A172 (cell line): ENCODE results near the gene ZNF763. TPM values are rescaled to one million over a fixed set of nuclear protein-coding genes. Genes with fewer than 3 reads are reported as not detected.
"Not testable (repeated sequence)": the region's sequence is repeated elsewhere in the genome, so short reads cannot be mapped to it uniquely, and the experiment has no call there.

Experiments used
- DNase-seq: peaks from one replicate; pipeline ENCODE4 v3.0.0-alpha.2; 2015; ENCODE audit warnings: low spot score
- total RNA-seq: library from RNA; depleted of rRNA; stranded (reverse); fragments of >200 nt; shearing (Covaris generic); gene quantifications from 2 replicates; pipeline ENCODE4 v1.2.3, GENCODE V29; 2014; rRNA removed

Gene ZNF763
- total RNA-seq, 1 experiment from 2014 or later, result 1.1 TPM

DNA sequence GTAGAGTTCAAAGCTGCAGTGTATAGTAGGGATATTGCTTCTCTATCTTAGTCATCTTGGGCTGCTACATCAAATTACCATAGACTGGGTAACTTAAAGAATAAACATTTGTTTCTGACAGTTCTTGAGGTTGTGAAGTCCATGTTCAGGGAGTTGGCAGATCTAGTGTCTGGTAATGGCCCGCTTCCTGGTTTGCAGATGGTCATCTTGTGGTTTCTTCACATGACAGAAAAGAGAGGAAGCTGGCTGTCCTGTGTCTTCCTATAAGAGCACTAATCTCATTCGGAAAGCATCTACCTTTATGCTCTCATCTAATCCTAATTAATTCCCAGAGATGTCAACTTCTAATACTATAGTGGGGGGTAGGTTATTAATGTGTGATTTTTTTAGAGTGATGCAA lies 6.2 kb downstream of the ZNF763 start:
- no peak for DNase-seq

DNA sequence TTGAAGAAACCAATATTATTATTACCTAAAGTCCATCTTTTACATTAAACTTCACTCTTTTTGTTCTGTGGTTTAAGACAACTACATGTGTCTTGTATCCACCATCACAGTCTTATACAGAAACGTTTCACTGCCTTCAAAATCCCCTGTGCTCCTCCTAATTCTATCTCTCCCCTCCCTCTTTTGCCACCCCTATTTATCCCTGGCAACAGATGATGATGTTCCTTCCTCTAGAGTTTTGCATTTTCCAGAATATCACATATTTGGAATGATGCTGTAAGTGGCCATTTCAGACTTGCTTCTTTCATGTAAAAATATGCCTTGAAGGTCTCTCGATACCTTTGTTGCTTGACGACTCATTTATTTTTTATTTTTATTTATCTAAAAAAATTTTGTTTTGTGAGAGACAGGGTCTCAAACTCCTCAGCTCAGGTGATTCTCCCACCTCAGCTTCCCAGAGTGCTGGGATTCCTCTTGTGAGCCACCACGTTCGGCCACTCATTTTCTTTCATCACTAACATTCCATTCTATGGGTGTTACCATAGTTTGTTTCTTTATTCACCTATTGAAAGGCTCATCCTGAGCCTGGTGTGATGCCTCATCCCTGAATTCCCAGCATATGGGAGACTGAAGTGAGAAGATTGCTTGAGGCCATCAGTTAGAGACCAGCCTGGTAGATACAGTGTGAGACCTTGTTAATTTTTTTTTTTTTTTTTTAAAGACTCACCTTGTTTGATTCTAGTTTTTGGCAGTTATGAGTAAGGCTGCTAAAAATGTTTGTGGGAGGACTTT lies 8.4 kb downstream of the ZNF763 start:
- DNase-seq, result no peak

DNA sequence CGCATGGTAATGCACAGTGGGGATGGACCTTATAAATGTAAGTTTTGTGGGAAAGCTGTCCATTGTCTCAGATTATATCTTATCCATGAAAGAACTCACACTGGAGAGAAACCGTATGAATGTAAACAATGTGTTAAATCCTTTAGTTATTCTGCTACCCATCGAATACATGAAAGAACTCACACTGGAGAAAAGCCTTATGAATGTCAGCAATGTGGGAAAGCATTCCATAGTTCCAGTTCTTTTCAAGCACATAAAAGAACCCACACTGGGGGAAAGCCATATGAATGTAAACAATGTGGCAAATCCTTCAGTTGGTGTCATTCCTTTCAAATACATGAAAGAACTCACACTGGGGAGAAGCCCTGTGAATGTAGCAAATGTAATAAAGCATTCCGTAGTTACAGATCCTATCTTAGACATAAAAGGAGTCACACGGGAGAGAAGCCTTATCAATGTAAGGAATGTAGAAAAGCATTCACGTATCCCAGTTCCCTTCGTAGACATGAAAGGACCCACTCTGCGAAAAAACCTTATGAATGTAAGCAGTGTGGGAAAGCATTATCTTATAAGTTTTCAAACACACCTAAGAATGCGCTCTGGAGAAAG lies 13.8 kb downstream of the ZNF763 start:
- DNase-seq, result no peak

DNA sequence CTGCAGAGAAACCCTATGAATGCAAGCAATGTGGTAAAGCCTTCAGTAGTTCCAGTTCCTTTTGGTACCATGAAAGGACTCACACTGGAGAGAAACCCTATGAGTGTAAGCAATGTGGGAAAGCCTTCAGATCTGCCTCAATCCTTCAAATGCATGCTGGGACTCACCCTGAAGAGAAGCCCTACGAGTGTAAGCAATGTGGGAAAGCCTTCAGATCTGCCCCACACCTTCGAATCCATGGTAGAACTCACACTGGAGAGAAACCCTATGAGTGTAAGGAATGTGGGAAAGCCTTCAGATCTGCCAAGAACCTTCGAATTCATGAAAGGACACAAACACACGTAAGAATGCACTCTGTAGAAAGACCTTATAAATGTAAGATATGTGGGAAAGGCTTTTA lies 14.7 kb downstream of the ZNF763 start:
- DNase-seq, result no peak

DNA sequence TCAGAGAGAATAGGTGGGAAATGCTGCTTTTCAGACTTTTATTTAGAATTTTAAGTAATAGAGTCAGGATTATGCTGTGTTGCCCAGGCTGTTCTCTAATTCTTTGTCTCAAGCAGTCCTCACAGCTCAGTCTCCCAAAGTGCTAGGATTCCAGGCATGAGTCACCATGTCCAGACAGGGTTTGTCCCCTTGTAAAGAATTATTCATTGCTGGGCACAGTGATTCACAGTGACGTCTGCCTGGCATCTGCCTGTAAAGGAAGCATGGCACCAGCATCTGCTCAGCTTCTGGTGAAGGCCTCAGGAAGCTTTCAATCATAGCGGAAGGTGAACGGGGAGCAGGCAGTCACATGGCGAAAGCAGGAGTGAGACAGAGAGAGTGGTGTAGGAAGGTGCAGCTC lies 17.7 kb downstream of the ZNF763 start:
- DNase-seq, result peak; percentile 35

DNA sequence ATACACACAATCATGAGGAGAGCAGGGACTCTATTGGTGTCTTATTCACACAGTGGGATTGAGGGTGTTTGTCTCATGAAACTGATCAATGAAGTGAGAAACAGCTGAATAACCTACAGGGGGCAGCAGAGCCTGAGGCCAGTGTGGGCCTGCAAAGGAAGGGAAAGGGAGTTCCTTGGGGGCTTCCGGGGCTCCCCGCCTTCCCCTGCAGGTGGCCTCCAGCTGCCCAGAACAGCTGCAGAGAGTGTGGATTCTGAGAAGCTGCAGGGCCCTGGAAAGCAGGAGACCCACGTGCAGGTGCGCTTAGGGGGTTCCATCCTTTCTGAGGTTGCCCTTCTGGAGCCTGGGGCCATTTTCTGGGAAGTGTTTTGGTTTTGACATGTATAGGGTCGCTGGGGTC lies 20.1 kb downstream of the ZNF763 start:
- no peak for DNase-seq

DNA sequence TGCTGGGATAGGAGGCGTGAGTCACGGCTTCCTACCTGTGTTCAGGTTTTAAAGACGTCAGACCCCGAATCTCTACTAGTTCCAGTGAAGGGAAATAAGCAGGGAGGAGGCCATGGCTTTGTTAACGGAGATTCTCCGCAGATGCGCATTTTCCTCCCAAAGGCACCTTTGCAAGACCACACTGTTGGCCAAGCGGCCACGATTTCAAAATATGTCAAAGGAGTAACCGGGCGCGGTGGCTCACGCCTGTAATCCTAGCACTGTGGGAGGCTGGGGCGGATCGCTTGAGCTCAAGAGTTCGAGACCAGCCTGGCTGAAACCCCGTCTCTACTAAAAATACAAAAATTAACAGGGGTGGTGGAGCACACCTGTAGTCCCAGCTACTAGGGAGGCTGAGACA lies 21.9 kb downstream of the ZNF763 start:
- DNase-seq, result no peak

DNA sequence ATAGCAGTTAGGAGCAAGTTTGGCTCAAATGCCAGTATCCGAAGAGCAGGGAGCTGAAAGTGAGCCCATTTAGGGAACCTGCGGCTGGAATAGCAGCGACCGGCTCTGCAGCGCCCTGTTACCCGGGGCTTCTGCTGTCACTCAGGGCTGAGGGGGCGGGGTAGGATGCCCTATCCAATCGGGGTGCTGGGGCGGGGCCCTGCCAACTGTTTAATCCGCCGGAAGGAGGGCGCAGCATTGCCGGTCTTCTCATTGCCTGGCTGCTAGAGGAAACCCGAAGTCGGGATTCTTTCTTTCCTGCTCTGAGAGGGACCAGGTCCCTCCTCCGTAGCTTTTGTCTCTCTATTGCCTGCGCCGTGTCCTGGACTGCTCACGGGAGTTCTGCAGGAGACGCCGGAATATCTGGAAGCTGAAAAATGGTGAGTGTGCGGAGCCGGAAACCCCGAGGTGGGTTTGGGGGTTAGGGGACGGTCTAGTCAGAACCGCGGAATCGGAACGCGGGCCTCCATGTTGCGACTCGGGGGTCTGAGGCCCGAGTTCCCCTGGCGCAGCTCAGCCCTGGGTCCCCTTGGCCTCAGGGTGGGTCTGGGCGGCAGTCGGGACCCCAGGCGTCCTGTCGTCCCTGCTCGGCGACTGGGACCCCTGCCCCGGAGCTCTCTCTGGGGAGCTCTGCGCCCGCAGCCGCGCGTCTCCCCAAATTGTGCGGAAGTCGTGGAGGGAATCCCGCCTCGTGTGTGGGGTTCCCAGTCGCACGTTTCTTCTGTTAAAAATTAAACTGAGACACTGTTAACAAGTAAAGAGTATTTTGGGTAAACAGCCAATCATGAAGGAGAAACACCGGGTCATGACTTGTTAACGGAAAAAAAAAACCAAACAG lies 22.8 kb downstream of the ZNF763 start:
- DNase-seq, result peak; percentile 97

DNA sequence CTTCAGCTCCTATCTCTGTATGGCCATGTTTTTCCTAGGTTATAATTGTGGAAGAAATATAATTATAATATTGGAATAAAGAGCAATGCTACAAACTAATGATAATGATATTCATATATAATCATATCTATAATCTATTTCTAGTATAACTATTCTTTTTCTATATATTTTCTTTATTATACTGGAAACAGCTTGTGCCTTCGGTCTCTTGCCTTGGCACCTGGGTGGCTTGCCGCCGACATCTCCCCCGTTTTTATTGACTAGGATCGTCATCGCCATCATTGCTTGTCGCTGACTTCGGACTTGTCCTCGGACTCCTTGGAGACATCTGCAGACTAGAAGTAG lies 24.2 kb downstream of the ZNF763 start:
- no peak for DNase-seq

DNA sequence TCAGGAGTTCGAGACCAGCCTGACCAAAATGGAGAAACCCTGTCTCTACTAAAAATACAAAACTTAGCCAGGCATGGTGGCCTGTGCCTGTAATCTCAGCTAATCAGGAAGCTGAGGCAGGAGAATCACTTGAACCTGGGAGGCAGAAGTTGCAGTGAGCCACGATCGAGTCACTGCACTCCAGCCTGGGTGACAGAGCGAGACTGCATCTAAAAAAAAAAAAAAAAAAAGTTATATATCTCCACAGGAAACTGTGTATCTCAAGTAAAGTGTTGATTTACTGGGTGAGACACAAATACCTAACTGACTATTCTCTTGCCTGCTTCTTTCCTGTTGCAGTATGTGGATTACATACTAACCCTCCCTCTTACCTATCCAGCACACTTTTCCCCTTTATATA lies 27.1 kb downstream of the ZNF763 start:
- DNase-seq, result not testable (repeated sequence)

DNA sequence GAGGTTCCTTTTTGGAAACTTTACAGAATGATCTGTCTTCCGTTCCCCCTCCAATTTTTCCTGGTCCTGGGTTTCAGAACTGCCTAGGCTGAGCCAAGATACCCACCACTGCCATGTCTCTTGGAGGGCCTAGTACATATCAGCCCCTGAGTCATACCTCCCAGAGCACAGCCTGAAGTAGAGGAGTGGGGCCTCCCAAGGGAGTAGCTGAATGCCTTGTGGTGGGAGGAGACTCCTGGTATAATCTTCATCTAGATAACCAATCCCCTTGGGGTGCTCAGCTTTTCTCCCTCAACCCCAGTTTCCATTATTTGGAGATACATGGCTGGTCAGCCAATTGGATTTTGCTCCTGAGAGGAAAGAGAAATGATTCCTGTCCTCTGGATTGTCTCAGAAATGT lies 30.3 kb downstream of the ZNF763 start:
- no peak for DNase-seq

DNA sequence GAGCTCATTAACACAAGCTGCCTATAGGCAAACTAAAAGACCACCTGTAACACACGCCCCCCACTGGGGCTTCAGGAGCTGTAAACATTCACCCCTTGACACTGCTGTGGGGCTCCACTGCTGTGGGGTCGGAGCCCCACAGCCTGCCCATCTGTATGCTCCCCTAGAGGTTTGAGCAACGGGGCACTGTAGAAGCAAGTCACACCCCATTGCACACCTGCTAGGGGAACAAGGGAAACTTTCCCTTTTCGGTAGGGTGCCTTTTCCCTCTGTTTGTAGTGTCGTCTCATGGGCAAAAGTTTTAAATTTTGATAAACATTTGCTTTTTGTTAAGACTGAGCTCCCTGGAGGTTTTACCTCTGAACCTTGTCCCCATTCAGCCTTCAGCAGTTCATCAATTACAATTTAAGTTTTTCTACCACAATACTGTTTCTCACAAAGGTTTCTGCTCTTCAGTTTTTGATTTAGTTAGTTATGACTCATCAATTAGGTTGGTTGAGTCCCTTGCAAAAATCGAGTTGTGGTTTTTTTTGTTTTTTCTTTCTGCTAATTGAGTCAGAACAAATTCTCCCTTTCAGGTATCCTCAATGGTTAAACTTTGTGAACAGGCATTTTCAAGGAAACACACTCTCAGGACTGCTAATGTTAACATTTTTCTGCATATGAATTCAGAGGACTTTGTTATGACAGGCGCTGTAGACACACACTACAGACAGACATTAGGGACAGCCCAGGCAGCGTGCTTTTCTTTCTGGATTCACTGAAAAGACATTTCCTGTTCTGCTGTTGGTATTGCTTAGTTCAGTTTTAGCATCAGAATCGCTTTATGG lies 35.5 kb downstream of the ZNF763 start:
- peak; percentile 44 for DNase-seq

DNA sequence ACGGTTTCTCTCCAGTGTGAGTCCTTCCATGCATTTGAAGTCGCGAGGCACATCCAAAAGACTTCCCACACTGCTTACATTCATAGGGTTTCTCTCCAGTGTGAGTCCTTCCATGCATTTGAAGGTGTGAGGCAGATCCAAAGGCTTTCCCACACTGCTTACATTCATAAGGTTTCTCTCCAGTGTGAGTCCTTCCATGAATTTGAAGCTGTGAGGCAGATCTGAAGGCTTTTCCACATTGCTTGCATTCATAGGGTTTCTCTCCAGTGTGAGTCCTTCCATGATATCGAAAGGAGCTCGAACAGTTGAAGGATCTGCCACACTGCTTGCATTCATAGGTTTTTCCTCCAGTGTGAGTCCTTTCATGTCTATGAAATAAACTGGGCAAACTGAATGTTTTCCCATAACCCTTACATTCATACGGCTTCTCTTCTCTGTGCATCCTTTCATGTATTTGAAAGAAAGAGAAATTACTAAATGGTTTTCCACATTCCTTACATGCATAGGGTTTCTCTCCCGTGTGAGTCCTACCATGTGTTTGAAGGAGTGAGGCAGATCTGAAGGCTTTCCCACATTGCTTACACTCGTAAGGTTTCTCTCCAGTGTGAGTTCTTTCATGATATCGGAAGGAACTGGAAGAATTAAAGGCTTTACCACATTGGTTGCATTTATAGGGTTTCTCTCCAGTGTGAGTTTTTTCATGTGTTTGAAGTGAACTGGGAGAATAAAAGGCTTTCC lies 50.3 kb downstream of the ZNF763 start:
- DNase-seq, result no peak

DNA sequence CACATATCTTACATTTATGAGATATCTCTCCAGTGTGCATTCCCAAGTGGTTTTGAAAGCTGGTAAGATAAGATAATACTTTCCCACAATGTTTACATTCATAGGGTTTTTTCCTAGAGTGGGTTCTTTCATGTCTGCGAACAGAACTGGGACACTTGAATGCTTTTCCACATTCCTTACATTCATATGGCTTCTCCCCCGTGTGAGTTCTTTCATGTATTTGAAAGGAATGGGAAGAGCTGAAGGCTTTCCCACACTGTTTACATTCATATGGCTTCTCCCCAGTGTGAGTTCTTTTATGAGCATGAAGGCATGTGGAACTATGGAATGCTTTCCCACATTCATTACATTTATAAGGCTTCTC lies 50.9 kb downstream of the ZNF763 start:
- DNase-seq, result no peak

Other genes with a start within 250 kb of the ZNF763 start
- 6.9 and 17.8 TPM in 2 replicates for gene ZNF823, start 226.1 kb upstream of the ZNF763 start, total RNA-seq
- gene ZNF441, start 198.0 kb upstream of the ZNF763 start, total RNA-seq, result 6.2 and 6.9 TPM in 2 replicates
- gene ZNF491, start 166.5 kb upstream of the ZNF763 start, total RNA-seq, result not detected in 2 replicates
- 8.6 and 13.4 TPM in 2 replicates for gene ZNF440, start 150.8 kb upstream of the ZNF763 start, total RNA-seq
- gene ZNF439, start 116.3 kb upstream of the ZNF763 start, total RNA-seq, result 0.14 TPM in 1 of 2 replicates, not detected in the other
- not detected in 2 replicates for gene ZNF69, start 77.3 kb upstream of the ZNF763 start, total RNA-seq
- 14.7 and 17.6 TPM in 2 replicates for gene ZNF700, start 39.9 kb upstream of the ZNF763 start, total RNA-seq
- 7.2 and 11.3 TPM in 2 replicates for gene ZNF433, start 70.6 kb downstream of the ZNF763 start, total RNA-seq
- gene ZNF878, start 87.9 kb downstream of the ZNF763 start, total RNA-seq, result 0.38 TPM in 1 of 2 replicates, not detected in the other
- gene ZNF844, start 99.7 kb downstream of the ZNF763 start, total RNA-seq, result 0.12 TPM in 1 of 2 replicates, not detected in the other
- gene ZNF20, start 175.3 kb downstream of the ZNF763 start, total RNA-seq, result 7.8 and 11.4 TPM in 2 replicates
- 7.7 and 14.5 TPM in 2 replicates for gene ZNF625, start 191.7 kb downstream of the ZNF763 start, total RNA-seq
- gene ZNF136, start 198.1 kb downstream of the ZNF763 start, total RNA-seq, result 8.8 and 16.1 TPM in 2 replicates